Measurements from ENCODE around the gene COQ2. TPM values are rescaled to one million over a fixed set of nuclear protein-coding genes. Genes with fewer than 3 reads are reported as not detected.

COQ2 gene, protein sequence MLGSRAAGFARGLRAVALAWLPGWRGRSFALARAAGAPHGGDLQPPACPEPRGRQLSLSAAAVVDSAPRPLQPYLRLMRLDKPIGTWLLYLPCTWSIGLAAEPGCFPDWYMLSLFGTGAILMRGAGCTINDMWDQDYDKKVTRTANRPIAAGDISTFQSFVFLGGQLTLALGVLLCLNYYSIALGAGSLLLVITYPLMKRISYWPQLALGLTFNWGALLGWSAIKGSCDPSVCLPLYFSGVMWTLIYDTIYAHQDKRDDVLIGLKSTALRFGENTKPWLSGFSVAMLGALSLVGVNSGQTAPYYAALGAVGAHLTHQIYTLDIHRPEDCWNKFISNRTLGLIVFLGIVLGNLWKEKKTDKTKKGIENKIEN
- 17.1 and 20.3 TPM in 2 replicates for total RNA-seq

DNA sequence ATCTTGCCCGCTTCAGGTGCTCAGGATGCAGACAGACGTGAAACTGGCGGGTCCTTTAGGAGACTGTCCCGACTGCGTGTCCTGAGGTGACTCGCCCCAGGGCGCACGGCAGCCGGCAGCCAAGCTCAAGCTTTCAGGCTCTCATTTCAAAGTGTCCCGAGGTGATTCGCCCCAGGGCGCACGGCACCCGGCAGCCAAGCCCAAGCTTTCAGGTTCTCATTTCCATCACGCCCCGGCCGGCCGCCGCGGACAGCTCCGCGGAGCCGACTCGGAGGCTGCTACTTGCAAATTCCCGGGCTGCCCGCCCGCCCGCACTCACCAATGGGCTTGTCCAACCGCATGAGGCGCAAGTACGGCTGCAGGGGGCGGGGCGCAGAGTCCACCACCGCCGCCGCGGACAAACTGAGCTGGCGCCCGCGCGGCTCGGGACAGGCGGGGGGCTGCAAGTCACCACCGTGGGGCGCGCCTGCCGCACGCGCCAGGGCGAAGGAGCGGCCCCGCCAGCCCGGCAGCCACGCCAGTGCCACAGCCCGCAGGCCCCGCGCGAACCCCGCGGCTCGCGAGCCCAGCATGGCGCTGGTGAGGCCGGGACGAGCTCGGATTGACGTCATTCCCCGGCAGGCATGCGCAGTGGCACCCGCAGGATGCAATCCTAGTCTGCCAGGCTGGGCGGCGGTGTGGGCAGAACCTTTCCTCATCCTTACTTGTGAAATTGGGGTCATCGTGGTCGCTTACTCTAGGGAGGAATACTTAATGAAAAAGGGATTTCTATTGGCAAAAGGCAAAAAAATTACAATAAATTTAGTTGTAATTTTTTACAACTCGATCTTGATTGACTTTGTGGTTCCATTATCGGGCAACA, at the start of gene COQ2:
TSS of gene COQ2 (minus strand) at position 606 of the 862 bp plus-strand sequence. CDS start at position 572, 34 bp downstream.

Other genes with a start within 250 kb of the COQ2 start
- gene COPS4, start 249.6 kb downstream of the COQ2 start, total RNA-seq: 71.1 and 109 TPM in 2 replicates
- gene PLAC8, start 170.1 kb downstream of the COQ2 start, total RNA-seq: 0.22 TPM in 1 of 2 replicates, not detected in the other
- gene HPSE, start 50.0 kb upstream of the COQ2 start, total RNA-seq: 9.4 and 16.3 TPM in 2 replicates
- gene HELQ, start 171.0 kb upstream of the COQ2 start, total RNA-seq: 17.0 and 18.5 TPM in 2 replicates
- 20.2 and 20.5 TPM in 2 replicates for gene MRPS18C, start 171.3 kb upstream of the COQ2 start, total RNA-seq
- gene ABRAXAS1, start 200.3 kb upstream of the COQ2 start, total RNA-seq: 22.5 and 27.8 TPM in 2 replicates

Measured in dermis lymphatic vessel endothelial cell (primary cell).